ENCODE data around the gene KCTD4.

KCTD4 gene

DNA sequence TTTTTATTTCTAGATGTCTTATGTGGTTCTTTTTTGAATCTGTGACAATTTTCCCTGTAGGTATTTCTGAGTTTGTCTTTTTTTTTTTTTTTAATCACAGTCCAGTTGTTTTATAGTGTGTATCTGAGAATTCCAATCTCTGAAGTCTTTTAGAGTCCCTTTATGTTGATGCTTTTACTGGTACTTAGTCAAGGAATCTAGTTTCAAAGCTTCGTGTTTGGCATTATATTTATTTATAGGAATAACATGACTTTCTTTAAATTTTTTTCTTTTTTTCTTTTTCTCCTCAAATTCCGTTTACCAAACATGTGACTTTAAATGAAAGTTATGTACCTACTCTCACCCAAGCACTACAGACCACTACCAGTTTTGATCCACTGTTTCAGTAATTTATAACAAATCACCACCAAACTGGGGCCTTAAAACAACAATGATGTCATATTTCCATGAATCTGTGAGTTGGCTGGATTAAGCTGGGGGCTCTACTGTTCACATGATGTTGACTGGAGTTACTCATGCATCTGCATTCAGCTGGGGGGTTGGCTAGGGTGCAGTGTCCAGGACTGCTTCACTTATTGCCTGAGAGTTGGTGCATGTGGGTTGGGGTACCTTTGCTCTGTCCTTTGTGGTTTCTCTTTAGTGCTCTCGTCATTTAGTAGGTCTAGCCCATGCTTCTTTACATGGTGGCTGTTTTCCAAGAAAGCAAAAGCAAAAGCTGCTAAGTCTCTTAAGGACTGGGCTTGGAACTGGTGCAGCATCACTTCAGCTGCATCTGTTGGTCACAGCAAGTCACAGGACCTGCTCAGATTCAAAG lies 22.3 kb downstream of the KCTD4 start:
- H3K9me2 ChIP-seq (replicated peaks; ENCODE audit: insufficient read depth, low read length): no peaks in the 10 kb centered on the region
- no peaks in the 10 kb centered on the region for H3K36me3 ChIP-seq (replicated peaks; ENCODE audit: insufficient read depth, low read length)
- no peaks in the 10 kb centered on the region for H3F3A ChIP-seq (ENCODE audit: insufficient read depth, low read length)
- no peak overlapping the region for H2AFZ ChIP-seq (ENCODE audit: low read length)
- no peaks in the 10 kb centered on the region for H3K27me3 ChIP-seq (replicated peaks; ENCODE audit: insufficient read depth, low read length)
- no peak overlapping the region for H3K4me2 ChIP-seq (ENCODE audit: low read depth, low read length)
- no peaks in the 10 kb centered on the region for H3K79me2 ChIP-seq (ENCODE audit: low read length)
- no peaks in the 10 kb centered on the region for H4K20me1 ChIP-seq (ENCODE audit: insufficient read depth, low read length)
- no peak overlapping the region for H3K9ac ChIP-seq (ENCODE audit: low read length)
- no peak overlapping the region for H3K27ac ChIP-seq (ENCODE audit: low read length)
- TF ChIP-seq, protein P1, sequence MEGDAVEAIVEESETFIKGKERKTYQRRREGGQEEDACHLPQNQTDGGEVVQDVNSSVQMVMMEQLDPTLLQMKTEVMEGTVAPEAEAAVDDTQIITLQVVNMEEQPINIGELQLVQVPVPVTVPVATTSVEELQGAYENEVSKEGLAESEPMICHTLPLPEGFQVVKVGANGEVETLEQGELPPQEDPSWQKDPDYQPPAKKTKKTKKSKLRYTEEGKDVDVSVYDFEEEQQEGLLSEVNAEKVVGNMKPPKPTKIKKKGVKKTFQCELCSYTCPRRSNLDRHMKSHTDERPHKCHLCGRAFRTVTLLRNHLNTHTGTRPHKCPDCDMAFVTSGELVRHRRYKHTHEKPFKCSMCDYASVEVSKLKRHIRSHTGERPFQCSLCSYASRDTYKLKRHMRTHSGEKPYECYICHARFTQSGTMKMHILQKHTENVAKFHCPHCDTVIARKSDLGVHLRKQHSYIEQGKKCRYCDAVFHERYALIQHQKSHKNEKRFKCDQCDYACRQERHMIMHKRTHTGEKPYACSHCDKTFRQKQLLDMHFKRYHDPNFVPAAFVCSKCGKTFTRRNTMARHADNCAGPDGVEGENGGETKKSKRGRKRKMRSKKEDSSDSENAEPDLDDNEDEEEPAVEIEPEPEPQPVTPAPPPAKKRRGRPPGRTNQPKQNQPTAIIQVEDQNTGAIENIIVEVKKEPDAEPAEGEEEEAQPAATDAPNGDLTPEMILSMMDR (IDR thresholded peaks at IDR 0.05; ENCODE audit: low read length): no peak
- TF ChIP-seq EZH2phosphoT487 (IDR thresholded peaks at IDR 0.05; ENCODE audit: low read length) (no peak), EZH2 (optimal IDR thresholded peaks at IDR 0.05; ENCODE audit: low read depth, low read length) (no peak)
- no peak for DNase-seq
- H3K4me3 ChIP-seq (ENCODE audit: low read length): no peak overlapping the region
- H3K4me1 ChIP-seq (ENCODE audit: low read length): no peaks in the 10 kb centered on the region
- no peaks in the 10 kb centered on the region for H3K9me3 ChIP-seq (replicated peaks; ENCODE audit: insufficient read depth, low read length)

DNA sequence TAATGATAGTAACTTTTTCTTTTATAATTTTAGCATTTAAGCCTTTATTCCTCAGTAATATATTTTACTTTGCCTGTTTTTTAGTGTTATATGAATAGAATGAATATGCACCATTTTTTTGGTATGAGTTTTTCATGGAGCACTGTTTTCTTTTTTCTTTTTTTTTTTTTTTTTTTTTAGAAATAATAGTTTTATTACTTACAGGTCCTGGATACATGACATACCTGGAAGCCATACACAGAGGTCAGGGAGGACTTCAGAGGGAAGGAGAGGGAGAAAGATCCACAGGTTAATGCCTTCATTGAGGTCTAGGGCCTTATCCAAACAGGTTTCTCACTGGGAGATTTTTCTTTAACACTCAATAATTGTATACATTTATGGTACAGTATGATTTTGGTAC lies 26.4 kb downstream of the KCTD4 start:
- Histone ChIP-seq H2AFZ (ENCODE audit: low read length) (no peak overlapping the region), H3K36me3 (replicated peaks; ENCODE audit: insufficient read depth, low read length) (no peaks in the 10 kb centered on the region), H3K79me2 (ENCODE audit: low read length) (no peaks in the 10 kb centered on the region), H3K9me3 (replicated peaks; ENCODE audit: insufficient read depth, low read length) (no peaks in the 10 kb centered on the region), H3K4me2 (ENCODE audit: low read depth, low read length) (no peak overlapping the region), H3K27ac (ENCODE audit: low read length) (no peak overlapping the region), H3K4me3 (ENCODE audit: low read length) (no peak overlapping the region), H3K9me2 (replicated peaks; ENCODE audit: insufficient read depth, low read length) (no peaks in the 10 kb centered on the region), H3K4me1 (ENCODE audit: low read length) (no peaks in the 10 kb centered on the region), H4K20me1 (ENCODE audit: insufficient read depth, low read length) (no peaks in the 10 kb centered on the region), H3K9ac (ENCODE audit: low read length) (no peak overlapping the region), H3K27me3 (replicated peaks; ENCODE audit: insufficient read depth, low read length) (no peaks in the 10 kb centered on the region), H3F3A (ENCODE audit: insufficient read depth, low read length) (no peaks in the 10 kb centered on the region)
- DNase-seq: no peak
- no peak for TF ChIP-seq EZH2phosphoT487 (IDR thresholded peaks at IDR 0.05; ENCODE audit: low read length)
- no peak for TF ChIP-seq EZH2 (optimal IDR thresholded peaks at IDR 0.05; ENCODE audit: low read depth, low read length)
- TF ChIP-seq, protein P1 (IDR thresholded peaks at IDR 0.05; ENCODE audit: low read length): no peak

DNA sequence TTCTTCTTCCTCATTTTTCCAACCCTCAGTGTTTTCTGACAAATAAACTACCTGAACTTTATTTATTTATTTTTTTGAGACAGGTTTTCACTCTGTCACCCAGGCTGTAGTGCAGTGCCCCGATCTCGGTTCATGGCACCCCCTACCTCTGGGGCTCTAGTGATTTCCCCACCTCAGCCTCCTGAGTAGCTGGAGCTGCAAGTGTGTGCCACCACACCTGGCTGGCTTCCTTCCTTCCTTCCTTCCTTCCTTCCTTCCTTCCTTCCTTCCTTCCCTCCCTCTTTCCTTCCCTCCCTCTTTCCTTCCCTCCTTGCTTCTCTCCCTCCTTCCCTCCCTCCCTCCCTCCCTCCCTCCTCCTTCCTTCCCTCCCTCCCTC lies 32.3 kb downstream of the KCTD4 start:
- Histone ChIP-seq H4K20me1 (ENCODE audit: insufficient read depth, low read length) (no peaks in the 10 kb centered on the region), H3K9ac (ENCODE audit: low read length) (no peak overlapping the region), H3K36me3 (replicated peaks; ENCODE audit: insufficient read depth, low read length) (no peaks in the 10 kb centered on the region), H3K4me1 (ENCODE audit: low read length) (no peaks in the 10 kb centered on the region), H3K27me3 (replicated peaks; ENCODE audit: insufficient read depth, low read length) (no peaks in the 10 kb centered on the region), H3K27ac (ENCODE audit: low read length) (no peak overlapping the region), H2AFZ (ENCODE audit: low read length) (no peak overlapping the region), H3K4me2 (ENCODE audit: low read depth, low read length) (no peak overlapping the region), H3K4me3 (ENCODE audit: low read length) (no peak overlapping the region), H3K79me2 (ENCODE audit: low read length) (no peaks in the 10 kb centered on the region), H3F3A (ENCODE audit: insufficient read depth, low read length) (no peaks in the 10 kb centered on the region), H3K9me3 (replicated peaks; ENCODE audit: insufficient read depth, low read length) (no peaks in the 10 kb centered on the region), H3K9me2 (replicated peaks; ENCODE audit: insufficient read depth, low read length) (no peaks in the 10 kb centered on the region)
- TF ChIP-seq EZH2 (optimal IDR thresholded peaks at IDR 0.05; ENCODE audit: low read depth, low read length) (no peak), EZH2phosphoT487 (IDR thresholded peaks at IDR 0.05; ENCODE audit: low read length) (no peak)
- TF ChIP-seq, protein P1 (IDR thresholded peaks at IDR 0.05; ENCODE audit: low read length): no peak
- no peak for DNase-seq

Data from MM.1S (cell line).